GM10266 (cell line): Measurements from ENCODE around the gene EIF4G3.
"Not testable (repeated sequence)": the region's sequence is repeated elsewhere in the genome, so short reads cannot be mapped to it uniquely, and the experiment has no call there.

Experiments
- DNase-seq: peaks from one replicate; pipeline ENCODE4 v3.0.0; 2012; ENCODE audit errors: extremely low spot score
- CTCF ChIP-seq: IDR thresholded peaks from 2 replicates; pipeline ENCODE4 v1.5.1; 2012; ENCODE audit warnings: mild to moderate bottlenecking, low read depth; ENCODE audit not compliant: control insufficient read depth, insufficient read depth; ENCODE audit errors: missing control alignments

Gene EIF4G3

DNA sequence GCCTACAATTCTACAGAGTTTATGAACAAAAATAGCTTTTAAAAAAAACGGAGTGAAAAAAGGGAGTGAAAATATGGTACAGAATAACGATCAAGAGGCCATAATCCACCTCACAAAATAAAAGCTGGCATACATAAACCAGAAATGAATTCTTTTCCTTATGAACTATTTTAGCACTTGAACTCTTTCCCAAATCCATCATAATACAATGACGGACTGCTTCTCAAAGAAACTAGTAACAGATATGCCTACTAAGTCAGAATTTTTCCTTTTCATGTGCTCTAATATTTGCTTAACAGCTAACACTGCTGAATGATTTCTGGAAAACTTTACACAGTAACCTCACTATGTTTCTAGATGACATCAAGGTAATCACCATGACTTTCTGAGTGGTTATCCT, 144.0 kb downstream of the EIF4G3 start:
- no peak for DNase-seq
- TF ChIP-seq CTCF = no peak

GRCh38 chr1:21030181-21030580, 146.5 kb downstream of the EIF4G3 start:
- no peak for TF ChIP-seq CTCF
- DNase-seq = no peak

DNA sequence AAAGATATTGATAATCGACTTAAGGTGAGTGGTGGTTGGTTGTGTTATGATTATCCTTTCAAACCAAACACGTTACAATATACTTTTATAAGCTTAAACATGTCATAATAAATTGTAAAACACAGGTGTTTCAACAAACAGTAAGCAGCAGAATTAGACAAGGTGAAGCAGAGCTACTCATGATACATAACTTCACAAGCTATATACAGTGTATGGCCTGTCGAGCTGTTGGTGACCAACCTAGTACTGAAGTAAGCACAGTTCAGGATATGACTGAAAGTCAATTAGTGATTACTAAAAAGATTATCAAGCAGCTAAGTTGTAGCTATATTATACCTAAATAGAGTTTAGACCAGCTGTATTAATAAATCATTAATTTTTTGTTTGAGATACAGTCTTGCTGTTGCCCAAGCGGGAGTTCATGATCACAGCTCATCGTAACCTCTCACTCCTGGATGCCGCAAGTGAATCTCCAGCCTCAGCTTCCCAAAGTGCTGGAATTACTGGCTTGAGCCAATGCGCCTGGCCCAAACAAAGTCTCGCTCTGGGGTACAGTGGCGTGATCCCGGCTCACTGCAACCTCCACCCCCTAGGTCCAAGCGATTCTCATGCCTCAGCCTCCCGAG, 148.1 kb downstream of the EIF4G3 start:
- TF ChIP-seq CTCF = no peak
- DNase-seq = no peak

- no peak for TF ChIP-seq CTCF
- DNase-seq = no peak
These were observed 148.9 kb downstream of the EIF4G3 start for GRCh38 chr1:21027805-21028204.

- no peak for DNase-seq
These were observed 151.8 kb downstream of the EIF4G3 start for GRCh38 chr1:21024918-21025317.

DNA sequence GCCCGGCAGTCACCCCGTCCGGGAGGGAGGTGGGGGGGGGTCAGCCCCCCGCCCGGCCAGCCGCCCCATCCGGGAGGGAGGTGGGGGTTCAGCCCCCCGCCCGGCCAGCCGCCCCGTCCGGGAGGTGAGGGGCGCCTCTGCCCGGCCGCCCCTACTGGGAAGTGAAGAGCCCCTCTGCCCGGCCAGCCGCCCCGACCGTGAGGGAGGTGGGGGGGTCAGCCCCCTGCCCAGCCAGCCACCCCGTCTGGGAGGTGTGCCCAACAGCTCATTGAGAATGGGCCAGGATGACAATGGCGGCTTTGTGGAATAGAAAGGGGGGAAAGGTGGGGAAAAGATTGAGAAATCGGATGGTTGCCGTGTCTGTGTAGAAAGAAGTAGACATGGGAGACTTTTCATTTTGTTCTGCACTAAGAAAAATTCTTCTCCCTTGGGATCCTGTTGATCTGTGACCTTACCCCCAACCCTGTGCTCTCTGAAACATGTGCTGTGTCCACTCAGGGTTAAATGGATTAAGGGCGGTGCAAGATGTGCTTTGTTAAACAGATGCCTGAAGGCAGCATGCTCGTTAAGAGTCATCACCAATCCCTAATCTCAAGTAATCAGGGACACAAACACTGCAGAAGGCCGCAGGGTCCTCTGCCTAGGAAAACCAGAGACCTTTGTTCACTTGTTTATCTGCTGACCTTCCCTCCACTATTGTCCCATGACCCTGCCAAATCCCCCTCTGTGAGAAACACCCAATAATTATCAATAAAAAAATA, 152.4 kb downstream of the EIF4G3 start:
- not testable (repeated sequence) for DNase-seq

More at GRCh38 chr1:21024918-21025317, 151.8 kb downstream of the EIF4G3 start:
- TF ChIP-seq CTCF = no peak

DNA sequence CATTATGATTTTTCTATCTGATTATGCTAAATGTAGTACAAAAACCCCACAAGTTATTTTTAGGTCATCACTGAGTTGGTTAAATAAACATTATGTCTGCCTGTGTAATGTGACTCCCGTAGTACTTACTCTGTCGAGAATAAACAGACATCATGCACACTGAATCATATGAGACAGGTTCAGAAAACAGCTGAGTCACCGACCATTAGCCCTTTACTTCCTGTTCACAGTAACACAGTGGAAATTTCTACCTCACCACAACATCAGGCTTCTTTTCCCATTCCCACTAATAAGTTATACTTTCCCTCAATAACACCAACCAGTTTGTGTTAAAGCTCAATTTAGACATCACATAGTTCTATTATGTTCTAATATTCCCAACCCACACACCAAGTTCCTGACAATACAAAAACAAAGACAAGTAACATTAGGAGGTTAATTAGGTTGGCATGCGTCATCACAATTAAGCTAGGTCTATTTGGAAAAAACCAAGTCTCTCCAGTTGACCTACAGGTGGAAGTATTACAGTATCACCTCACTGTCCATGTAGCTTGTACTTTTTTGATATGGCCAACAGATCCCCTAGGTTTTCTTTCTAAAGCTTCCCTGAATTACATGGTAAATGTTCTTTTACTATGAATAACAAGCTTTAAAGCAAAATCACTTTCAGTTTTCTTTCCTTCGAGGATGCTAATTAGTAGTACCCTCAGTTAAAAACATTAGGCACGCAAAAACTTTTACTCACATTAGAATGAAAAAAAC, 154.2 kb downstream of the EIF4G3 start:
- peak; percentile 84 for DNase-seq
- TF ChIP-seq CTCF = no peak
